Natural killer cell (primary cell): ENCODE results near the gene ADD1. TPM values are rescaled to one million over a fixed set of nuclear protein-coding genes. Genes with fewer than 3 reads are reported as not detected.

Source experiments
- ATAC-seq, 3 donors: fragments of 150-1000 bp in 2 of 3; fragments of 200-7000 bp in 1 of 3; cut with Tn5 transposase; 1 replicate in 1 of 3; 2 replicates in 2 of 3; pipeline ENCODE4 v1.10.0; 2021; ENCODE audit warnings: mild to moderate bottlenecking in 2 of 3, moderate library complexity in 2 of 3
- DNase-seq, 2 donors: peaks; one replicate each; pipeline versions ENCODE4 v3.0.0 to v3.0.0-alpha.2; 2013 to 2021; ENCODE audit warnings: mixed read lengths in 1 of 2
- H3K27ac ChIP-seq: one replicate; pipeline ENCODE4 v1.5.1; 2013; ENCODE audit warnings: mild to moderate bottlenecking, low read length
- H3K27me3 ChIP-seq: one replicate; pipeline ENCODE4 v1.6.1; 2013; ENCODE audit warnings: low read length; ENCODE audit not compliant: control insufficient read depth, insufficient read depth
- H3K36me3 ChIP-seq: one replicate; pipeline ENCODE4 v1.6.1; 2013; ENCODE audit warnings: low read length; ENCODE audit not compliant: control insufficient read depth, insufficient read depth
- H3K4me1 ChIP-seq: one replicate; pipeline ENCODE4 v1.6.1; 2013; ENCODE audit warnings: low read length; ENCODE audit not compliant: control insufficient read depth, insufficient read depth
- H3K4me3 ChIP-seq: one replicate; pipeline ENCODE4 v1.5.1; 2013; ENCODE audit warnings: low read length
- H3K9me3 ChIP-seq: one replicate; pipeline ENCODE4 v1.6.1; 2013; ENCODE audit warnings: low read length; ENCODE audit not compliant: control insufficient read depth, insufficient read depth
- H3K27ac Mint-ChIP-seq, 2 donors: one replicate each; pipeline ENCODE4 v1.8.0; 2022; ENCODE audit warnings: mild to moderate bottlenecking in 2 of 2, mixed read lengths in 2 of 2, moderate library complexity in 1 of 2
- H3K27me3 Mint-ChIP-seq, 2 donors: one replicate each; pipeline ENCODE4 v1.8.0; 2022; ENCODE audit warnings: low read depth in 2 of 2, mixed read lengths in 2 of 2
- H3K36me3 Mint-ChIP-seq: one replicate; pipeline ENCODE4 v1.8.0; 2022; ENCODE audit warnings: mixed read lengths
- H3K4me1 Mint-ChIP-seq, 2 donors: one replicate each; pipeline ENCODE4 v1.8.0; 2022; ENCODE audit warnings: mixed read lengths in 2 of 2
- H3K4me3 Mint-ChIP-seq: one replicate; pipeline ENCODE4 v1.8.0; 2022; ENCODE audit warnings: mild to moderate bottlenecking, moderate library complexity, mixed read lengths
- H3K9me3 Mint-ChIP-seq, 2 donors: one replicate each; pipeline ENCODE4 v1.8.0; 2022; ENCODE audit warnings: mixed read lengths in 2 of 2
- WGBS: methylation state at CpG from one replicate; pipeline ENCODE4 v1.1.7; 2013; ENCODE audit warnings: missing lambda C conversion rate; ENCODE audit not compliant: insufficient coverage; 5-methylcytosine and 5-hydroxymethylcytosine counted together
- intact Hi-C: fragments of 100-400 bp; cut with micrococcal nuclease; formaldehyde crosslinking; loops from one replicate; pipeline ENCODE4 v1.14.2; 2022
- total RNA-seq, 4 donors: library from RNA; stranded (reverse); fragments of 120-200 nt in 1 of 4; gene quantifications; one replicate each; pipeline versions ENCODE4 v1.2.3 to v1.2.4, GENCODE V29; 2013 to 2022
- TF ChIP-seq, protein P1 (sequence below): fragments of 200-600 bp; IDR thresholded peaks from one replicate; pipeline ENCODE4 v1.8.0; 2022; ENCODE audit warnings: antibody characterized with exemption

Gene ADD1
- total RNA-seq, 3 donors from 2014 or later (not counting 1 experiment from before 2014, with no cell fraction given), result 383 to 465 (median 452) TPM

DNA sequence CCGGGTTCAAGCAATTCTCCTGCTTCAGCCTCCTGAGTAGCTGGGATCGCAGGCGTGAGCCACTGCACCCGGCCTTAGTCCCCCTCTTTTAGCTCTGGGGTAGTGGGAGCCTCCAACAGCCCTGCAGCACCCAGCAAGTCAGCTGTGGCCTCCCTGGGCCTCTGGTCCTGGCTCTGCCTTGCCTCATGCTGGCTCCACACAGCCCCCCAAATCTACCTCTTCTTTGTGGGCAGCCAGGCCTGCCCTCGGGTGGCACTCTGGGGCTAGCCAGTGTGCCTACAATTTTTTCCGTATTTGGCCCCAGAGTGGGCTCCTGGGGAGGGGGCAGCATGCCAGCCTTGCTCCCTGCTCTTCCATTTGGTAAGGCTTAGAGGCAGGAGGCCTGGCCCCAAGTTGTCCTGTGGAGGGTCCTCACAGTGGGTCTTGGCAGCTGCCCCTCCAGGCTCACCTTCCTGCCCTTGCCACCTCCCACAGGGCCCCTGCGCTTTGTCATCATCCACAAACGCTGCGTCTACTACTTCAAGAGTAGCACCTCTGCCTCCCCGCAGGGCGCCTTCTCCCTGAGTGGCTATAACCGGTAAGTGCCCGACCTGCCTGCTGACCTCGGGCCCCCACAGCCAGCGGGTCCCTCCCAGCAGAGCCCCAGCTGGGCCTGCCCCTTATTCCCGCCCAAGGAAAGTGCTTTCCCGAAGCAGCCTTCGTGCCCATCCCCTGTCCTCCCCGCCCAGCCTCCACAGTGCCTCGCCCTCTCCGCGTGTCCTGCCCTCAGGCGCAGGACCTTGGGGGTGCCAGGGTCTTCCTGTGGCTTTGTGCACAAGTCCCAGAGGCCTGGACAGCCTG is 21.0 kb upstream of the ADD1 start:
- no peaks in the 10 kb centered on the region for H3K36me3 Mint-ChIP-seq
- H3K9me3 ChIP-seq, result no peaks in the 10 kb centered on the region
- H3K4me1 Mint-ChIP-seq, result peaks cover 31 to 69% of the 10 kb centered on the region in 2 donors
- 94% methylated on average over 23 of the region's 23 CpGs for WGBS
- ATAC-seq (no peak), DNase-seq (no peak)
- intact Hi-C loops, result no loop called here
- H3K27me3 Mint-ChIP-seq, result no peaks in the 10 kb centered on the region
- peaks cover 70% of the 10 kb centered on the region for H3K36me3 ChIP-seq
- H3K27ac ChIP-seq, result no peak overlapping the region
- H3K27me3 ChIP-seq, result no peaks in the 10 kb centered on the region
- peaks cover 50% of the 10 kb centered on the region for H3K4me1 ChIP-seq
- peak overlapping the region; percentile 72 to 76 for H3K27ac Mint-ChIP-seq
- no peak overlapping the region for H3K4me3 Mint-ChIP-seq
- no peaks in the 10 kb centered on the region for H3K9me3 Mint-ChIP-seq
- TF ChIP-seq, protein P1, sequence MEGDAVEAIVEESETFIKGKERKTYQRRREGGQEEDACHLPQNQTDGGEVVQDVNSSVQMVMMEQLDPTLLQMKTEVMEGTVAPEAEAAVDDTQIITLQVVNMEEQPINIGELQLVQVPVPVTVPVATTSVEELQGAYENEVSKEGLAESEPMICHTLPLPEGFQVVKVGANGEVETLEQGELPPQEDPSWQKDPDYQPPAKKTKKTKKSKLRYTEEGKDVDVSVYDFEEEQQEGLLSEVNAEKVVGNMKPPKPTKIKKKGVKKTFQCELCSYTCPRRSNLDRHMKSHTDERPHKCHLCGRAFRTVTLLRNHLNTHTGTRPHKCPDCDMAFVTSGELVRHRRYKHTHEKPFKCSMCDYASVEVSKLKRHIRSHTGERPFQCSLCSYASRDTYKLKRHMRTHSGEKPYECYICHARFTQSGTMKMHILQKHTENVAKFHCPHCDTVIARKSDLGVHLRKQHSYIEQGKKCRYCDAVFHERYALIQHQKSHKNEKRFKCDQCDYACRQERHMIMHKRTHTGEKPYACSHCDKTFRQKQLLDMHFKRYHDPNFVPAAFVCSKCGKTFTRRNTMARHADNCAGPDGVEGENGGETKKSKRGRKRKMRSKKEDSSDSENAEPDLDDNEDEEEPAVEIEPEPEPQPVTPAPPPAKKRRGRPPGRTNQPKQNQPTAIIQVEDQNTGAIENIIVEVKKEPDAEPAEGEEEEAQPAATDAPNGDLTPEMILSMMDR, result no peak
- no peak overlapping the region for H3K4me3 ChIP-seq

DNA sequence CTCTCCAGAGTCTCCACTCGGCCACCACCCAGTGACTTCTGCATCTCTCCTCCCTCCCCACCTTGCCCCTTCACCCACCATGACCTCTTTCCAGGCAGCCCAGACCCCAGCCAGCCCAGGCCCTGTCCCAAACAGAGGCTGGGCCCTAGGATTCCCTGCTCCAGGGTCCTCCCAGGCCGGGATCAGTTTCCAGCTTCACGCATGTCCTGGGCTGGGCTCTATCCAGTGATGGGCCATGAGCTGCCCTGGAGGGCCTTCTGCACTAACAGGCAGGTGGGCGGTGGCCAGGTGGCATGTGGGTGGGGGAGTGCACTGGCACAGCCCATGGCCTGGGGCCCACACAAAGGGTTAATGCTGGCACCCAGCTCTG is 20.4 kb upstream of the ADD1 start:
- no peak for ATAC-seq
- H3K27ac Mint-ChIP-seq, result peak overlapping the region in 1 of 2 donors; percentile 76
- H3K36me3 Mint-ChIP-seq, result no peaks in the 10 kb centered on the region

DNA sequence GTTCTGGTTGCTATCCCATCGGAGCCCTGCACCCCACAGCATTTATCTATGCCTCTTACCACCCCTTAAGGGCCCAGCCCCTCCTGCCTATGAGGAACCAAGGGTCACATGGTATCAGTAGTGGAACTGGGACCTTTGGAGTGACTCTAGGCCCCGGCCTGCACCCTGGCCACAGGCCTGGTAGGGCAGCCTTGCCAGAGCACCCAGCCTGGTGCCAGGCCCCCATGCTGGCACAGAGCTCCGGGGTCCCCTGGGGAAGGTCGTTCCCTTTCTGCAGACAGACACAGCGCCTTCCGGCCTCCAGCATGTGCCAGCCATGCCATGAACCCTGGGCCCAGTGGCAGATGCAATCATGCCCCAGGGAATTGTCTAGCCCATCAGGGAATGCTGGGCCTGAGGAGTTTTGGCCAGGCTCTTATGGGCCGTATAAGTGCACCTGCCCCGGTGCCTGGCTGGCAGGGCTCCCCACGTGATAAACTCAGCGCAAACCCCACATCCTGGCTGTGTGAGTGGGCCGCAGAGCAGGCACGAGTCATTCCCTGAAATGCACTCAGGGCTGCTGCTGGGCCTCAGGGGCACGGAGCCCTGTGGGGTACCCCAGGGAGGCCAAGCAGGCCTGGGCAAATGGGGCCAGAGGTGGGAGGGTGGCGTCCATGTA is 19.8 kb upstream of the ADD1 start:
- Histone ChIP-seq H3K4me1 (peaks cover 44% of the 10 kb centered on the region), H3K4me3 (no peak overlapping the region), H3K27ac (no peak overlapping the region), H3K27me3 (no peaks in the 10 kb centered on the region), H3K9me3 (no peaks in the 10 kb centered on the region), H3K36me3 (peaks cover 81% of the 10 kb centered on the region)
- no peak for DNase-seq
- Mint-ChIP-seq H3K9me3 (no peaks in the 10 kb centered on the region), H3K4me3 (no peak overlapping the region), H3K27me3 (no peaks in the 10 kb centered on the region), H3K4me1 (peaks cover 31 to 74% of the 10 kb centered on the region in 2 donors), H3K27ac (peak overlapping the region; percentile 16 to 76), H3K36me3 (no peaks in the 10 kb centered on the region)
- whole genome bisulfite sequencing, result 76% methylated on average over 14 of the region's 14 CpGs
- TF ChIP-seq, protein P1, result no peak
- ATAC-seq, result peak in 1 of 3 donors; percentile 52
- intact Hi-C loops, result no loop called here

More for the DNA sequence above, 20.4 kb upstream of the ADD1 start:
- H3K9me3 Mint-ChIP-seq, result no peaks in the 10 kb centered on the region
- no peaks in the 10 kb centered on the region for H3K27me3 ChIP-seq
- H3K4me1 Mint-ChIP-seq, result peaks cover 31 to 70% of the 10 kb centered on the region in 2 donors
- intact Hi-C loops, result no loop called here
- TF ChIP-seq, protein P1, result no peak
- peaks cover 47% of the 10 kb centered on the region for H3K4me1 ChIP-seq
- H3K27me3 Mint-ChIP-seq, result no peaks in the 10 kb centered on the region
- no peak for DNase-seq
- no peaks in the 10 kb centered on the region for H3K9me3 ChIP-seq
- H3K4me3 Mint-ChIP-seq, result no peak overlapping the region
- 99% methylated on average over 4 of the region's 4 CpGs for WGBS
- H3K4me3 ChIP-seq, result no peak overlapping the region
- no peak overlapping the region for H3K27ac ChIP-seq
- peaks cover 76% of the 10 kb centered on the region for H3K36me3 ChIP-seq
